NB4 (cell line): ENCODE data around the gene HAPLN3.
A peak's percentile ranks its signal among the peaks of the same experiment; 100 is the strongest.
"Not testable (repeated sequence)": the region's sequence is repeated elsewhere in the genome, so short reads cannot be mapped to it uniquely, and the experiment has no call there.

Experiments used
- DNase-seq: peaks from one replicate; pipeline ENCODE4 v3.0.0; 2010; ENCODE audit warnings: low read depth
- H3K4me3 ChIP-seq: one replicate; pipeline ENCODE4 v1.5.1; 2011; ENCODE audit warnings: mild to moderate bottlenecking, low read depth, low read length, moderate library complexity
- MYC ChIP-seq: IDR thresholded peaks from 2 replicates; pipeline ENCODE4 v1.6.1; 2011; ENCODE audit warnings: low read depth, low read length
- POLR2A ChIP-seq: IDR thresholded peaks from 2 replicates; pipeline ENCODE4 v1.6.1; 2011; ENCODE audit warnings: mild to moderate bottlenecking; ENCODE audit not compliant: insufficient read length; ENCODE audit errors: extremely low read depth
- TF ChIP-seq, protein P1 (sequence below): IDR thresholded peaks from 2 replicates; pipeline ENCODE4 v1.6.1; 2011; ENCODE audit warnings: low read depth, low read length
- TF ChIP-seq, protein P2 (sequence below): IDR thresholded peaks from one replicate; pipeline ENCODE4 v1.5.1; 2012; ENCODE audit warnings: low read depth, low read length

HAPLN3 gene, protein sequence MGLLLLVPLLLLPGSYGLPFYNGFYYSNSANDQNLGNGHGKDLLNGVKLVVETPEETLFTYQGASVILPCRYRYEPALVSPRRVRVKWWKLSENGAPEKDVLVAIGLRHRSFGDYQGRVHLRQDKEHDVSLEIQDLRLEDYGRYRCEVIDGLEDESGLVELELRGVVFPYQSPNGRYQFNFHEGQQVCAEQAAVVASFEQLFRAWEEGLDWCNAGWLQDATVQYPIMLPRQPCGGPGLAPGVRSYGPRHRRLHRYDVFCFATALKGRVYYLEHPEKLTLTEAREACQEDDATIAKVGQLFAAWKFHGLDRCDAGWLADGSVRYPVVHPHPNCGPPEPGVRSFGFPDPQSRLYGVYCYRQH

DNA sequence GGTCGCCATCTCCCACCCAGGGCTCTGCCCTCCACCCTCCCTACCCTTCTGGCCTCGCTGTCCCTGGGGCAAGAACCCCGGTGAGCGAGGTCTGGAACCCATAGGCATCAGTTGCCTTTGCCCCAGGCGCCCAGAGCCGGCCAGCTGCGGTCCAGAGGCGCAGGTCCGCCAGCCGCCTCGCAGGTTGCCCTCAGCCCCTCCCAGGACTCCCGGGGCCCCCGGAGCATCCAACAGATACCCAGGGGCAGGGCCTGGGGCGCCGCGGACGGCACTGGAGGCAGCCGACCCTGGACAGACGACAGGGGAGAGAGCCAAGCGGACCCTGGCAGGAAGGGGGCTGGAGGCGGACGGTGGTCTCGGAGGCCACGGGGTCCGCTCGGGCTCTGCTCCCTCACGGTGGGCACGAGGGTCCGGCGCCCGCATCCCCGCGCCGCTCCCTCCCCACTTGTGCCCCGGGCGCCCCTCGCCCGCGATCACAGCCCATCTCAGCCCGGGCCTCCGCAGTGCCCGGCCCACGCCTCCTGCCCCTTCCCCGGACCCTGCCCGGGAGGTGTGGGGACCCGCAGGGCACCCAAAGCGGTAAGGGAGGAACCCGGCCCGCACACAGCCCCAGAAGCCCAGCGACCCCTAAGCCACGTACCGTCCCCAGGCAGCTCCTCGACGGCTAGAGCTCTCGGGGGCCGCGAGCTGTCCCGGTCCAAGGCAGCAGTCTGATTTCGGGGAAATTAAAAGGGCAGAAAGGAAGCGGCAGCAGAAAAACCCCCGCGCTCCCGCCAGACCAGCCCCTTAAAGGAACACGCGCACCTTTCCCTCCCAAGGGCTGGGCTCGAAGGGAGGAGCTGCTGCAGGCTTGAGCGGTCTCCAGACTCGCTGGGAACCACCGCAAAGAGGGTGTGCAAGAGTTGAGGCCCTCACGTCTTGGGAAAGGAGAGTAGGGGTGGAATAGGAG lies at the start of gene HAPLN3:
Gene HAPLN3, minus strand, starts transcription at position 726 of the 949 bp plus-strand sequence. CDS start 8,246 bp downstream, outside the sequence.
- peak; percentile 42 for DNase-seq
- no peak for TF ChIP-seq POLR2A
- TF ChIP-seq, protein P1, sequence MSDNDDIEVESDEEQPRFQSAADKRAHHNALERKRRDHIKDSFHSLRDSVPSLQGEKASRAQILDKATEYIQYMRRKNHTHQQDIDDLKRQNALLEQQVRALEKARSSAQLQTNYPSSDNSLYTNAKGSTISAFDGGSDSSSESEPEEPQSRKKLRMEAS = no peak
- no peak for TF ChIP-seq MYC
- TF ChIP-seq, protein P2, sequence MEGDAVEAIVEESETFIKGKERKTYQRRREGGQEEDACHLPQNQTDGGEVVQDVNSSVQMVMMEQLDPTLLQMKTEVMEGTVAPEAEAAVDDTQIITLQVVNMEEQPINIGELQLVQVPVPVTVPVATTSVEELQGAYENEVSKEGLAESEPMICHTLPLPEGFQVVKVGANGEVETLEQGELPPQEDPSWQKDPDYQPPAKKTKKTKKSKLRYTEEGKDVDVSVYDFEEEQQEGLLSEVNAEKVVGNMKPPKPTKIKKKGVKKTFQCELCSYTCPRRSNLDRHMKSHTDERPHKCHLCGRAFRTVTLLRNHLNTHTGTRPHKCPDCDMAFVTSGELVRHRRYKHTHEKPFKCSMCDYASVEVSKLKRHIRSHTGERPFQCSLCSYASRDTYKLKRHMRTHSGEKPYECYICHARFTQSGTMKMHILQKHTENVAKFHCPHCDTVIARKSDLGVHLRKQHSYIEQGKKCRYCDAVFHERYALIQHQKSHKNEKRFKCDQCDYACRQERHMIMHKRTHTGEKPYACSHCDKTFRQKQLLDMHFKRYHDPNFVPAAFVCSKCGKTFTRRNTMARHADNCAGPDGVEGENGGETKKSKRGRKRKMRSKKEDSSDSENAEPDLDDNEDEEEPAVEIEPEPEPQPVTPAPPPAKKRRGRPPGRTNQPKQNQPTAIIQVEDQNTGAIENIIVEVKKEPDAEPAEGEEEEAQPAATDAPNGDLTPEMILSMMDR = no peak
- no peak within 1 kb of the TSS for H3K4me3 ChIP-seq

DNA sequence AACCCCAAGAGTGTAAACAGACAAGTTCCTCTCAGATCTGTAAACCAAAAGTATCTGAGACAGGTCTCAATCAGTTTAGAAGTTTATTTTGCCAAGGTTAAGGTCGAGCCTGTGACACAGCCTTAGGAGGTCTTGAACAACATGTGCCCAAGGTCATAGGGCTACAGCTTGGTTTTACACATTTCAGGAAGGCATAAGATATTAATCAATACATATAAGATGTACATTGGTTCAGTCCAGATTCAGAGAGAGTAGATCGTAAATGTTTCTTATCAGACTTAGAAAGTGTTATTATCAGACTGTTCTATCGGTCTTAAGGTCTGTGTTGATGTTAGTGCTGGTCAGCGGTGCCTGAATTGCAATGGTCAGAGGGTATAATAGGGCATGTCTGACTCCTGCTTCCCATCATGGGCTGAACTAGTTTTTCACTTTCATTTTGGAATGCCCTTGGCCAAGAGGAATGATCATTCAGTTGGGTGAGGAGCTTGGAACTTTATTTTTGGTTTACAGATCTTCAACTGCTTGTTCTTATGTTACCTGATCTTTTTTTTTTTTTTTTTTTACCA lies 44.8 kb upstream of the HAPLN3 start:
- TF ChIP-seq, protein P1 = no peak
- TF ChIP-seq POLR2A (no peak), MYC (no peak)
- TF ChIP-seq, protein P2 = no peak
- H3K4me3 ChIP-seq = no peak overlapping the region
- no peak for DNase-seq

DNA sequence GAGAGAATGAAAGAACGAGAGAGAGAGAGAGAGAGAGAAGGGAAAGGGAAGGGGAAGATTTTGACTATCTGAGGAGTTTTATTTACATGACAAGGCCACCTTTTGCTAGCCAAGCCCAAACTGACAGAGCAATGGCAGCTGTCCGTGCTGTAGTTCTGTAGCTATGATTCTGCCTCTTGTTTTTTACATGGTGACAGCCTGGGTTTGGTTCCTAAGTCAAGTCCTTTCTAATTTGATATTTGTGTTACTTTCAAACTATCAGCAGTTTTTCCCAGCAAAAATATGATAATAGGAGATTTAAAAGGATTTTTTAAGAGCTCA lies 44.1 kb upstream of the HAPLN3 start:
- no peak for DNase-seq
- TF ChIP-seq, protein P1 = no peak
- TF ChIP-seq, protein P2 = no peak
- no peak for TF ChIP-seq MYC
- TF ChIP-seq POLR2A = no peak

DNA sequence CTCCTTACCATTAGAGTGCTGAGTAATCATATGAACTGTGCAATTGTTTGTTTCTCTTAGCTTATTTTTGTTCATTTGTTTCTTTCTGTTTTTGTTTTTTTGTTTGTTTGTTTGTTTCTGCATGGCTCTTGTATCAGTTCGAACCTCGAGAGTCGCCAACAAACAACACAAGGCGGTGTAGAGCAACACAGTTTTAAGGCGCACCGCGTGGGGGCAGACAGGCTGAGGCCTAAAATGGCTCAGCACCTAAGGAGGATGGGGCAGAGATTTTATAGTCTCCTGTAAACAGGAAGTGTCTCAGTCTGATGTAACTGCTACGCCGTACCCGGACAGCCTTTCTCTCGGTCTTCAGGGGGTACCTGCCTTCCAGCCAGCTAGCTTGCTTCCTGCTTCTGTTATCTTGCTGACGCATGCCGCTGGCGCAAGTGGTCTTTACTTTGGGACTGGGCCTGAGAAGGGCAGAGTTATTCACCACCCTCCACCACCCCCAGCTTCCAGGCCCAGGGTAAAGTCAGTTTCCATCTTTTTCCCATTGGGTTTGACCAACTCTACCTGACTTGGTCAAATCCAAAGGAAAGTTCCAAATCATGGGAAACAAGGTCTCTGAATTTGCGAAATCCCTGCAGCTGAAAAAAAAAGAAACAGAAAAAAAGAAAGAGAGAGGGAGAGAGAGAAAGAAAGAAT lies 43.6 kb upstream of the HAPLN3 start:
- DNase-seq = peak; percentile 12
- no peak overlapping the region for H3K4me3 ChIP-seq
- TF ChIP-seq, protein P1 = no peak
- TF ChIP-seq POLR2A (no peak), MYC (no peak)
- TF ChIP-seq, protein P2 = no peak

More for the DNA sequence above, 44.1 kb upstream of the HAPLN3 start:
- no peak overlapping the region for H3K4me3 ChIP-seq

DNA sequence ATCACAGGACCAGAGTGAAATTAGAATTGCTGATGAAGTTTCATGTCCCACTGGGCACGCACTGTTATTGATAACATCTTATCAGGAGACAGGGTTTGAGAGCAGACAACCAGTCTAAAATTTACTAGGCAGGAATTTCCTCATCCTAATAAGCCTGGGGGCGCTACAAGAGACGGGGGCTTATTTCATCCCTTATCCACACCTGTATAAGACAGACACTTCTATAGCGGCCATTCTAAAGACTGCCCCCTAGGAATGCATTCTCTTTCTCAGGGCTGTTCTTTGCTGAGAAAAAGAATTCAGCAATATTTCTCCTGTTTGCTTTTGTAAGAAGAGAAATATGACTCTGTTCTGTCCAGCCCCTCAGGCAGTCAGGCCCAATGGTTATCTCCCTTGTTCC lies 39.1 kb upstream of the HAPLN3 start:
- DNase-seq, H3K4me3 ChIP-seq: not testable (repeated sequence)
